Trophoblast cell (in vitro differentiated cells and primary cell): ENCODE data around the gene DLG2.

Source experiments
- DNase-seq, 2 donors: peaks; one replicate each; pipeline ENCODE4 v3.0.0-alpha.2; 2016
- H2AFZ ChIP-seq: 2 replicates; pipeline ENCODE4 v1.6.1; 2013; ENCODE audit warnings: low read length, moderate library complexity, mild to moderate bottlenecking; ENCODE audit not compliant: insufficient read depth, poor library complexity
- H2AK5ac ChIP-seq: 2 replicates; pipeline ENCODE4 v1.6.1; 2013; ENCODE audit warnings: mild to moderate bottlenecking, low read length
- H2BK120ac ChIP-seq: 2 replicates; pipeline ENCODE4 v1.6.1; 2013; ENCODE audit warnings: low read length, mild to moderate bottlenecking, moderate library complexity; ENCODE audit not compliant: insufficient read depth, poor library complexity
- H2BK12ac ChIP-seq: 2 replicates; pipeline ENCODE4 v1.6.1; 2013; ENCODE audit warnings: mild to moderate bottlenecking, low read length, moderate library complexity
- H2BK5ac ChIP-seq: 2 replicates; pipeline ENCODE4 v1.6.1; 2013; ENCODE audit warnings: low read length, low read depth, moderate library complexity, mild to moderate bottlenecking; ENCODE audit not compliant: poor library complexity
- H3K14ac ChIP-seq: 2 replicates; pipeline ENCODE4 v1.6.1; 2013; ENCODE audit warnings: mild to moderate bottlenecking, low read length
- H3K18ac ChIP-seq: 2 replicates; pipeline ENCODE4 v1.6.1; 2013; ENCODE audit warnings: mild to moderate bottlenecking, low read length
- H3K23ac ChIP-seq: 2 replicates; pipeline ENCODE4 v1.6.1; 2013; ENCODE audit warnings: low read length
- H3K27ac ChIP-seq: 2 replicates; pipeline ENCODE4 v1.5.1; 2013; ENCODE audit warnings: low read depth, mild to moderate bottlenecking, inconsistent platforms, low read length, moderate library complexity
- H3K27me3 ChIP-seq: 2 replicates; pipeline ENCODE4 v1.6.1; 2013; ENCODE audit warnings: inconsistent platforms, mild to moderate bottlenecking, low read length, moderate library complexity; ENCODE audit not compliant: insufficient read depth
- H3K36me3 ChIP-seq, 2 experiments: 1 replicate in 1 of 2; 2 replicates in 1 of 2; pipeline ENCODE4 v1.6.1; 2013; ENCODE audit warnings: low read length in 2 of 2, mild to moderate bottlenecking in 2 of 2, moderate library complexity in 1 of 2; ENCODE audit not compliant: insufficient read depth in 2 of 2, control insufficient read depth in 1 of 2
- H3K4ac ChIP-seq: 2 replicates; pipeline ENCODE4 v1.6.1; 2013; ENCODE audit warnings: low read depth, mild to moderate bottlenecking, low read length, moderate library complexity
- H3K4me1 ChIP-seq, 2 experiments: 1 replicate in 1 of 2; 2 replicates in 1 of 2; pipeline ENCODE4 v1.6.1; 2013; ENCODE audit warnings: low read length in 2 of 2, mild to moderate bottlenecking in 2 of 2, moderate library complexity in 1 of 2; ENCODE audit not compliant: insufficient read depth in 2 of 2, control insufficient read depth in 1 of 2
- H3K4me2 ChIP-seq: 2 replicates; pipeline ENCODE4 v1.6.1; 2013; ENCODE audit warnings: inconsistent platforms, mild to moderate bottlenecking, low read length, moderate library complexity
- H3K4me3 ChIP-seq: 2 replicates; pipeline ENCODE4 v1.5.1; 2013; ENCODE audit warnings: mild to moderate bottlenecking, low read depth, low read length, inconsistent platforms
- H3K79me1 ChIP-seq: one replicate; pipeline ENCODE4 v1.6.1; 2013; ENCODE audit warnings: low read length
- H3K79me2 ChIP-seq: 2 replicates; pipeline ENCODE4 v1.6.1; 2013; ENCODE audit warnings: low read length, mild to moderate bottlenecking; ENCODE audit not compliant: control insufficient read depth, insufficient read depth, poor library complexity
- H3K9ac ChIP-seq: 2 replicates; pipeline ENCODE4 v1.6.1; 2013; ENCODE audit warnings: mild to moderate bottlenecking, low read length
- H3K9me3 ChIP-seq: 2 replicates; pipeline ENCODE4 v1.6.1; 2013; ENCODE audit warnings: low read depth, mild to moderate bottlenecking, control low read depth, inconsistent platforms, low read length; ENCODE audit not compliant: insufficient read depth
- H4K12ac ChIP-seq: 2 replicates; pipeline ENCODE4 v1.6.1; 2013; ENCODE audit warnings: low read depth, mild to moderate bottlenecking, low read length, moderate library complexity
- H4K8ac ChIP-seq: 2 replicates; pipeline ENCODE4 v1.6.1; 2013; ENCODE audit warnings: low read depth, mild to moderate bottlenecking, low read length, moderate library complexity
- H4K91ac ChIP-seq: one replicate; pipeline ENCODE4 v1.6.1; 2013; ENCODE audit warnings: low read depth, mild to moderate bottlenecking, low read length, moderate library complexity
- WGBS: extraction: QIAGEN DNeasy Blood & Tissue Kit; methylation state at CpG from one replicate; pipeline ENCODE4 v1.1.7; 2013; ENCODE audit warnings: missing lambda C conversion rate; ENCODE audit not compliant: insufficient read length, insufficient coverage; ENCODE audit errors: extremely low coverage; 5-methylcytosine and 5-hydroxymethylcytosine counted together

The DLG2 gene

DNA sequence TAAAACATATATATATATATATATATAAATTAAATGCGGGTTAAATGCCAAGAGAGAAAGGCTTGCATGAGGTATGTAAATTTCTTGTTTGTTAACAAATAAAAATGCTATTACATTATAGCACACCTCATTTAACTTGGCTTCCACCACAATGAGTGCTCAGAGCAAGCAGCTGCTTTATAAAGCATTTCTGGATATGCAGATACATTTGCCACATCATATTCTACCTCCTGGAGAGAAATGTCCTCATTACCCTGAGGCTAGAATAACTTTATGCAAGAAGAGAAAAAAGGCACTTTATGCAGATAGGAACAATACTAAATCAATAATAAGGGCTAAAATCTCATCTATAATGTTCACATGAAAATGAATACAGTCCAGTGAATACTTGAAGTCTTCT lies 2159.3 kb downstream of the DLG2 start:
- Histone ChIP-seq H4K91ac (no peak overlapping the region), H3K4me1 (peaks cover 0 to 2% of the 10 kb centered on the region in 2 experiments), H2BK12ac (no peak overlapping the region), H3K36me3 (no peaks in the 10 kb centered on the region), H3K23ac (no peak overlapping the region), H3K79me1 (no peaks in the 10 kb centered on the region), H3K79me2 (no peaks in the 10 kb centered on the region), H2AFZ (no peak overlapping the region), H3K4ac (no peak overlapping the region), H2BK120ac (no peak overlapping the region), H3K9ac (no peak overlapping the region), H4K8ac (no peak overlapping the region), H3K4me3 (no peak overlapping the region), H3K27ac (no peak overlapping the region), H3K14ac (no peak overlapping the region), H3K9me3 (no peaks in the 10 kb centered on the region), H2BK5ac (no peak overlapping the region), H3K27me3 (no peaks in the 10 kb centered on the region), H4K12ac (no peak overlapping the region), H2AK5ac (no peak overlapping the region), H3K4me2 (no peak overlapping the region), H3K18ac (no peak overlapping the region)
- no CpG with 5 or more reads among the region's 1 CpG for WGBS
- DNase-seq, result peak in 1 of 2 donors; percentile 14

DNA sequence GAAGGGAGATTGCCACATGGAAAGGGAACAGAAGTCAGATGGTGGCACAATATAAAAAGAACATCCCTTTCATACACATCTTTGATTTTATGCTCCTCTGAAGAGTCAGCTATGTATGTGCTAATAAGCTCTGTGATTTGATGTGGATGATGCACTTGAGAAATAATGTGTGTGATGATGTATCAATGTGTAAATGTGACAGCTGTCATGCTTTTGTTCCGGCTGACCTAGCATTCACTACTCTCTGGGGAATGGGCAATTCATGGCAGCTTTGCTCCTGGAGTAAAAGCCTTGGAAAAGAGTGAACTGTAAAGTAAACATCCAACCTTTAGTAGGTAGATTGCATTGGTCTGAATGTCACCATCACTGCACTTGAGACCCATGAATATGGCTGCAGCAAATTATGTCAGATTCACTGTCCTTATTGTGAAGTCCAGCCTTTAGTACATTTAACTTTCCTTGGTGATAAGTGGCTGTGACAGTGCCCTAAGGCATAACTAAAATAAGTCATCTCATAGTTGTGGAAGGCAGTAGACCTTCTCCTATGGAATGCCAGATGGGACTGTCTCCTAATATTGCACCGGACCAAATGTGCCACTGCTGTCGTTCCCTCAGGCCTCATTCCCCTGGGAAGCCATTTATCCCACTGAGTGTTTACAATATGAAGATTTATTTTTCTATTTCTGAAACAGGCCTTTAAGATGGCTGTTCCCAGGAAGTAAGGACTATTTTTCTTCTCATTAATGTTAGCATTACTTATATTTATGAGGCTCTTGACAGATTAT lies 2162.8 kb downstream of the DLG2 start:
- Histone ChIP-seq H3K4me2 (no peak overlapping the region), H4K8ac (no peak overlapping the region), H3K36me3 (no peaks in the 10 kb centered on the region), H3K27ac (no peak overlapping the region), H3K23ac (no peak overlapping the region), H2BK5ac (no peak overlapping the region), H3K18ac (no peak overlapping the region), H3K79me1 (no peaks in the 10 kb centered on the region), H3K14ac (no peak overlapping the region), H2AFZ (no peak overlapping the region), H3K4me3 (no peak overlapping the region), H4K12ac (no peak overlapping the region), H2AK5ac (no peak overlapping the region), H4K91ac (no peak overlapping the region), H2BK12ac (no peak overlapping the region), H3K79me2 (no peaks in the 10 kb centered on the region), H2BK120ac (no peak overlapping the region), H3K4ac (no peak overlapping the region), H3K9me3 (no peaks in the 10 kb centered on the region), H3K9ac (no peak overlapping the region), H3K4me1 (no peaks in the 10 kb centered on the region), H3K27me3 (no peaks in the 10 kb centered on the region)
- DNase-seq, result peak in 1 of 2 donors; percentile 14
- no CpG with 5 or more reads among the region's 3 CpGs for WGBS

DNA sequence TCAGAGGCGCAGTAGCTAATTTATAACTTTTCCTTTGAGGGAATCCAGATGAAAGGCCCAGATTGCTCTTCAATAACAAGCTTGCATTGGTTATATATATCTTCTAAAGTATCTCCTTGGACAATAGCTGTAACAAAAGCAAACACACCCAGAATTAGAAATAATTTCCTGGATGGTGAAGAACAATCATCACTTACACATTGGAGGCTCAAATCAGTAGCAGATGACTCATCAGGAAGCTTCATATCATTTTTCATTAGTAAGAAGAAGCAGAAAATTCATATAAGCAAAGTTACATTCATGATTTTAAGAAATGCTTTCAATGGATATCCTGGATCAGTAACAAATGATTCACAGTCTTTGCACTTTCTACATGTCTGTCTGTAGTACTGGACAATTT lies 2167.3 kb downstream of the DLG2 start:
- Histone ChIP-seq H4K91ac (no peak overlapping the region), H2BK120ac (no peak overlapping the region), H3K27ac (no peak overlapping the region), H3K4me2 (no peak overlapping the region), H3K4ac (no peak overlapping the region), H3K4me1 (no peaks in the 10 kb centered on the region), H2BK12ac (no peak overlapping the region), H3K79me2 (no peaks in the 10 kb centered on the region), H4K8ac (no peak overlapping the region), H3K23ac (no peak overlapping the region), H3K4me3 (no peak overlapping the region), H3K9me3 (no peaks in the 10 kb centered on the region), H4K12ac (no peak overlapping the region), H2BK5ac (no peak overlapping the region), H3K14ac (no peak overlapping the region), H3K27me3 (no peaks in the 10 kb centered on the region), H3K36me3 (no peaks in the 10 kb centered on the region), H2AK5ac (no peak overlapping the region), H3K79me1 (no peaks in the 10 kb centered on the region), H3K18ac (no peak overlapping the region), H2AFZ (no peak overlapping the region), H3K9ac (no peak overlapping the region)
- DNase-seq, result no peak
- no CpG with 5 or more reads among the region's 1 CpG for WGBS

DNA sequence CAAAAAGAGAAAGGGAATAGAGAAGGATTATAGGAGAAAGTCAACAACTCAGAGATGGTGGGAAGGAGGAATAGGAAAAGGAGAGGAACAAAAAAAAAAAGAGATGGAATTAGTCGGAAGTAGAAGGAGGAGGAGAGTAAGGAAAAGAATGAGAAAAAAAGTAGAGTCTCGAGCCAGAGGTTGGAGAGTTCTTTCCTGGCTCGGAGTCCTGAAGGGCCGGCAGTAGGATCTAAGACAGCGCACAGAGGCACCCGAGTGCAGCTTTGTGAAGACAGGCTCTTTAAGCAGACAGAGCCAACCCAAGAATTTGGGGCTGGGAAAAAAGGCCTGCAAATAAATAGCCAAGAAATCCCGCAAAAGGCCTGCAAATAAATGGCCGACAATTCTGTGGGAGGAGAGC lies 2170.6 kb downstream of the DLG2 start:
- DNase-seq, result no peak
- Histone ChIP-seq H3K79me2 (no peaks in the 10 kb centered on the region), H3K4ac (no peak overlapping the region), H3K23ac (no peak overlapping the region), H2BK5ac (no peak overlapping the region), H3K4me1 (no peaks in the 10 kb centered on the region), H3K27ac (no peak overlapping the region), H2BK120ac (no peak overlapping the region), H3K4me2 (no peak overlapping the region), H4K91ac (no peak overlapping the region), H2BK12ac (no peak overlapping the region), H2AK5ac (no peak overlapping the region), H3K9me3 (no peaks in the 10 kb centered on the region), H3K14ac (no peak overlapping the region), H3K18ac (no peak overlapping the region), H3K4me3 (no peak overlapping the region), H3K27me3 (no peaks in the 10 kb centered on the region), H4K12ac (no peak overlapping the region), H3K9ac (no peak overlapping the region), H3K36me3 (no peaks in the 10 kb centered on the region), H2AFZ (no peak overlapping the region), H4K8ac (no peak overlapping the region), H3K79me1 (no peaks in the 10 kb centered on the region)
- 100% methylated on average over 2 of the region's 8 CpGs for WGBS
